Esophagus squamous epithelium (tissue), 5 donors: ENCODE measurements around the gene ARHGAP12. TPM values are rescaled to one million over a fixed set of nuclear protein-coding genes. Genes with fewer than 3 reads are reported as not detected.

Experiments
- DNase-seq: peaks from one replicate; lab custom pipeline; 2025; lab: John Stamatoyannopoulos, UW
- H3K27ac ChIP-seq, 4 donors: fragments of 200-600 bp; sonication (generic); one replicate each; pipeline ENCODE4 v1.5.1; 2016 to 2019; ENCODE audit warnings: mild to moderate bottlenecking in 1 of 4
- H3K27me3 ChIP-seq, 4 donors: fragments of 200-600 bp; sonication (generic); 1 replicate in 3 of 4; 2 replicates in 1 of 4; pipeline versions ENCODE4 v1.5.1 to v1.6.0; 2017 to 2021; ENCODE audit warnings: antibody characterized with exemption in 1 of 4
- H3K36me3 ChIP-seq, 3 donors: fragments of 200-600 bp; sonication (generic); one replicate each; pipeline ENCODE4 v1.5.1; 2016 to 2019
- H3K4me1 ChIP-seq, 3 donors: fragments of 200-600 bp; sonication (generic); one replicate each; pipeline ENCODE4 v1.5.1; 2017 to 2019
- H3K4me3 ChIP-seq, 4 donors: fragments of 200-600 bp; sonication (generic); 1 replicate in 3 of 4; 2 replicates in 1 of 4; pipeline ENCODE4 v1.5.1; 2016 to 2019; ENCODE audit warnings: mild to moderate bottlenecking in 2 of 4, moderate library complexity in 1 of 4
- H3K9me3 ChIP-seq, 3 donors: fragments of 200-600 bp; sonication (generic); one replicate each; pipeline ENCODE4 v1.5.1; 2016 to 2019
- POLR2A ChIP-seq, 4 donors: fragments of 450-650 bp; IDR thresholded peaks; one replicate each; pipeline ENCODE4 v1.6.1; 2017; ENCODE audit warnings: antibody characterized with exemption in 4 of 4, mild to moderate bottlenecking in 4 of 4, moderate library complexity in 3 of 4
- WGBS, 2 donors: methylation state at CpG; one replicate each; pipeline ENCODE4 v1.1.5; 2018; 5-methylcytosine and 5-hydroxymethylcytosine counted together
- intact Hi-C: fragments of 100-400 bp; cut with DNase I; formaldehyde crosslinking; loops from one replicate; pipeline ENCODE4 v1.15.0; 2022
- total RNA-seq, 4 donors: library from RNA; depleted of rRNA; stranded (reverse); fragments of >200 nt; gene quantifications; one replicate each; pipeline ENCODE4 v1.1.0, GENCODE V29; 2016
- TF ChIP-seq, protein P1 (sequence below), 6 experiments: fragments of 450-650 bp in 4 of 6; fragments of 200-600 bp in 2 of 6; sonication (generic) in 2 of 6; IDR thresholded peaks; one replicate each; pipeline ENCODE4 v1.5.1; 2016 to 2019; ENCODE audit warnings: antibody characterized with exemption in 6 of 6, mild to moderate bottlenecking in 4 of 6, moderate library complexity in 4 of 6
- donor health status: DM: yes; HTN: yes; CAD: no.

The ARHGAP12 gene
- 10 to 100 TPM in 3 of 4 donors, 1 to 10 TPM in 1; 8.5 to 31.3 (median 16.9) TPM for total RNA-seq

DNA sequence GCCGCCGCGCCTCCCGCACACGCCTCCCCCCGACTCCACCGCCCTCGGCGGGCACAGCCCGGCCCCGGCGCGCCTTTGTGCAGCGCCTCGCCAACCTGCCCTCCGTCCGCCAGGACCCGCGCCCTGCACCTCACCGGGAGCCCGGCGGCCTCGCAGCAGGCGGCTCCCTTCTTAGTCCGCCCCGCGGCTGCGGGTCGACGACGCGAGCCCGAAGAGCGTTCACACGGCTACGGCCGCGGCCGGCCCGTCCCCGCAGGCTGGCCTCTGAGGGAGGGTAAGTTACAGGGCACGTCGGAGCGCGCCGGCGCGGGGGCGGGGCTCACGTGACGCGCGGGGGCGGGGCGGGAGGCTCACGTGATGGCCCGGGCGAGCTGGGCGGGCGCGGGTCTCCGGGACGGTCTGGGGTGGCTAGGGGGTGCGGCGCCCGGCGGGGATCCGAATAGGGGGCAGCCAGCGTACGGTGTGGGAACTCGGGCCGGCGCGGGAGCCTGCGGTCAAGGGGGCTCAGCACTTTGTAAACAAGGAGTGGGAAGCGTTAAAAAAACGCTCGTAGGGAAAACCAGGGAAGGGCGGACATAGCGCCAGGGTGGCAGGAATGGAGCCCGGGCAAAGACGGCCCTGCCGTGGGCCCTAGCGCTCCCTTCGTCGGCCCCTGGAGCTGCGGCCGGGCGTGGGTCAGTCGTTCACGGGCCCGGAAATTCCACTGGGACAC, at the start of gene ARHGAP12:
Gene ARHGAP12, minus strand, starts transcription at position 283 of the 712 bp plus-strand sequence. CDS start 19,976 bp downstream, outside the sequence.
- Histone ChIP-seq H3K9me3 (no peaks in the 10 kb centered on the region), H3K4me1 (peaks cover 9 to 46% (median 11%) of the 10 kb centered on the region in 3 donors), H3K4me3 (peak within 1 kb of the TSS; percentile 60 to 92 (median 88)), H3K27ac (peak within 1 kb of the TSS; percentile 88 to 98 (median 96)), H3K27me3 (no peaks in the 10 kb centered on the region), H3K36me3 (no peaks in the 10 kb centered on the region)
- intact Hi-C loops: no loop called here
- peak; percentile 38 for DNase-seq
- 0% methylated on average over 12 to 17 of the region's 92 CpGs for WGBS, 2 donors
- peak in 3 of 4 donors; percentile 77 to 97 (median 86) for TF ChIP-seq POLR2A (IDR thresholded peaks at IDR 0.05)
- TF ChIP-seq, protein P1, sequence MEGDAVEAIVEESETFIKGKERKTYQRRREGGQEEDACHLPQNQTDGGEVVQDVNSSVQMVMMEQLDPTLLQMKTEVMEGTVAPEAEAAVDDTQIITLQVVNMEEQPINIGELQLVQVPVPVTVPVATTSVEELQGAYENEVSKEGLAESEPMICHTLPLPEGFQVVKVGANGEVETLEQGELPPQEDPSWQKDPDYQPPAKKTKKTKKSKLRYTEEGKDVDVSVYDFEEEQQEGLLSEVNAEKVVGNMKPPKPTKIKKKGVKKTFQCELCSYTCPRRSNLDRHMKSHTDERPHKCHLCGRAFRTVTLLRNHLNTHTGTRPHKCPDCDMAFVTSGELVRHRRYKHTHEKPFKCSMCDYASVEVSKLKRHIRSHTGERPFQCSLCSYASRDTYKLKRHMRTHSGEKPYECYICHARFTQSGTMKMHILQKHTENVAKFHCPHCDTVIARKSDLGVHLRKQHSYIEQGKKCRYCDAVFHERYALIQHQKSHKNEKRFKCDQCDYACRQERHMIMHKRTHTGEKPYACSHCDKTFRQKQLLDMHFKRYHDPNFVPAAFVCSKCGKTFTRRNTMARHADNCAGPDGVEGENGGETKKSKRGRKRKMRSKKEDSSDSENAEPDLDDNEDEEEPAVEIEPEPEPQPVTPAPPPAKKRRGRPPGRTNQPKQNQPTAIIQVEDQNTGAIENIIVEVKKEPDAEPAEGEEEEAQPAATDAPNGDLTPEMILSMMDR (IDR thresholded peaks at IDR 0.05): peak in 1 of 6 experiments; percentile 17

GRCh38 chr10:31978156-31978483, 49.5 kb upstream of the ARHGAP12 start:
- 44 to 63% methylated on average over 2 of the region's 2 CpGs for WGBS, 2 donors
- DNase-seq: no peak
- H3K36me3 ChIP-seq: no peaks in the 10 kb centered on the region
- H3K4me3 ChIP-seq: no peak overlapping the region
- intact Hi-C loops: no loop called here
- H3K4me1 ChIP-seq: peaks cover 2 to 12% (median 9%) of the 10 kb centered on the region in 3 donors
- no peaks in the 10 kb centered on the region for H3K27me3 ChIP-seq
- no peaks in the 10 kb centered on the region for H3K9me3 ChIP-seq
- no peak overlapping the region for H3K27ac ChIP-seq
- TF ChIP-seq POLR2A (IDR thresholded peaks at IDR 0.05): no peak
- TF ChIP-seq, protein P1 (IDR thresholded peaks at IDR 0.05): no peak

DNA sequence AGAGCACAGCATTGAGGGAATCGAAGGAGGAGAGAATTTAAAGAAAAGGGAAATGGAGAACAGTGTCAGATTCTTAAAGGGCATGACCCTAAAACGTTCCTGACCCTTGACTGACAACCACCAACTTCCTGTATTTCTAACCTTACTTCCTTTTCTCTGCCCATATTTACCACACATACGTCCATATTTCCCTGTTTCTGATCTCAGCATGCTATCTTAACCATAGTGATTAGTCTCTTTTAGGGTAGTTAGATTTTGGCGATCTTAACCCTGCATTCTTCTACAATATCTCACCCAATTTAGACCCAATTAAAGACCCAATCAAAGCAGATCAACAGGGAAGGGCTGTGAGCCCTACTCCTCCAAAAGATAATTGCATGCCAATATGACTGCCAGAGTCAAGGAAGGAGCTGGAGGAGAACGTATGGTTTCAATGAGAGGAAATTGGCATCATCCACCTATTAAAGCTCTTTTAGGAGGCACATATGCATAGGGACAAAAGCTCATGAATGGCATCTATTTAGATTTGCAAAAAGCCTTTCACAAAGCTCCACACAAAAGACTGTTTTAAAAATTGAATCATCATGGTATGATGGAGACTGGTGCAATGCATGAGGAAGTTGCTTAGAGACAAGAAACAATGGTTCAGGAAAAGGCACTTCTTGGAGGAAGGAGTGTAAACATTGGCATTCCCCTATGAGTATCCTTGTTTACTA, 49.0 kb upstream of the ARHGAP12 start:
- no peaks in the 10 kb centered on the region for H3K9me3 ChIP-seq
- H3K27me3 ChIP-seq: no peaks in the 10 kb centered on the region
- intact Hi-C loops: no loop called here
- H3K4me1 ChIP-seq: peaks cover 2 to 12% (median 9%) of the 10 kb centered on the region in 3 donors
- WGBS, 2 donors: 53 to 55% methylated on average over 5 of the region's 5 CpGs
- H3K36me3 ChIP-seq: no peaks in the 10 kb centered on the region
- no peak for TF ChIP-seq POLR2A (IDR thresholded peaks at IDR 0.05)
- TF ChIP-seq, protein P1 (IDR thresholded peaks at IDR 0.05): no peak
- H3K27ac ChIP-seq: peak overlapping the region in 1 of 4 donors; percentile 7
- no peak overlapping the region for H3K4me3 ChIP-seq
- DNase-seq: no peak

DNA sequence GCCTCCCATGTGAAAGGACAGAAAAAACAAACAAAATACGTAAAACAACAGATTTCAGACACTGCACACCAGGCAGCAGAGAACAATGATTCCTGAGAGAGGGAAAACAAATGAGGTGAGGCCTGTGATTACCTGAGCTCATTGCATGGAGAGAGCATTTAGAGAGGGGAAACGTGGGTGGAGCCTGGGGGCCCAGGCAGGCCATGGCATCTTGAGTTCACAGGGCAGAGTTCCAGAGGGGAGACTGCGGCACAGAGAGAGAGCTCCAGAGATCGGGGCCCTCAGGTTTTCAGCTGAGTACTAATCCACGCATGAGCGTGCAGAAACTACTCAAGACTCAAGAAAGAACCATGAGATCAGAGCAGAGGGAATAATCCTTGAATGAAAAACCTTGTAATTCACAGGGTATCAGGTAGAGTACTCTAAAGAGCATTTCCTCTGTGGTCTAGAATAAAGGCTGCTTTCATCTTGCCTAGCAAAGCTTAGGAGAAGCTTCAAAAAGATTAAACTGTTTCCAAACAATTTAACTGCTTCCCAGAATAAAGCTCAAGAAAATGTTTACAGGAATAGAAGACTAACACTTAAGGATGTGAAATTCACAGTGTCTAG, 46.6 kb upstream of the ARHGAP12 start:
- H3K27me3 ChIP-seq: no peaks in the 10 kb centered on the region
- no peaks in the 10 kb centered on the region for H3K9me3 ChIP-seq
- DNase-seq: no peak
- whole genome bisulfite sequencing, 2 donors: 84 to 87% methylated on average over 6 of the region's 6 CpGs
- TF ChIP-seq POLR2A (IDR thresholded peaks at IDR 0.05): no peak
- TF ChIP-seq, protein P1 (IDR thresholded peaks at IDR 0.05): no peak
- peaks cover 2 to 12% (median 9%) of the 10 kb centered on the region in 3 donors for H3K4me1 ChIP-seq
- no peaks in the 10 kb centered on the region for H3K36me3 ChIP-seq
- no peak overlapping the region for H3K4me3 ChIP-seq
- intact Hi-C loops: no loop called here
- H3K27ac ChIP-seq: no peak overlapping the region
